HG02798 (cell line): ENCODE results near the gene NUDC.

Experiments used
- ATAC-seq: cut with Tn5 transposase; IDR thresholded peaks from one replicate; pipeline ENCODE4 v1.9.1; 2021; ENCODE audit warnings: mild to moderate bottlenecking; ENCODE audit not compliant: unreplicated experiment, poor library complexity

The NUDC gene

GRCh38 chr1:26949266-26949925 lies 27.9 kb downstream of the NUDC start:
- no peak for ATAC-seq

- ATAC-seq: no peak
Measured at GRCh38 chr1:26949926-26950319, 28.4 kb downstream of the NUDC start.

- ATAC-seq: no peak
Measured at GRCh38 chr1:26950602-26951001, 29.1 kb downstream of the NUDC start.

- no peak for ATAC-seq
Measured at GRCh38 chr1:26951216-26951615, 29.7 kb downstream of the NUDC start.

- no peak for ATAC-seq
Measured at GRCh38 chr1:26951821-26952497, 30.4 kb downstream of the NUDC start.

GRCh38 chr1:26953374-26953773 lies 31.8 kb downstream of the NUDC start:
- no peak for ATAC-seq

GRCh38 chr1:26956321-26956720 lies 34.8 kb downstream of the NUDC start:
- no peak for ATAC-seq

GRCh38 chr1:26957306-26957705 lies 35.8 kb downstream of the NUDC start:
- no peak for ATAC-seq

GRCh38 chr1:26959270-26959669 lies 37.7 kb downstream of the NUDC start:
- no peak for ATAC-seq

- ATAC-seq: no peak
Measured at GRCh38 chr1:26959722-26960624, 38.4 kb downstream of the NUDC start, which contains the start of gene KDF1. Gene KDF1 (minus strand): TSS chr1:26960468. CDS start chr1:26952380, 8,088 bp downstream.

GRCh38 chr1:26960625-26960966 lies 39.1 kb downstream of the NUDC start:
- no peak for ATAC-seq

GRCh38 chr1:26961826-26962225 lies 40.3 kb downstream of the NUDC start:
- no peak for ATAC-seq

- no peak for ATAC-seq
Measured at GRCh38 chr1:26965213-26965612, 43.7 kb downstream of the NUDC start.

- no peak for ATAC-seq
Measured at GRCh38 chr1:26965628-26966027, 44.1 kb downstream of the NUDC start.

- ATAC-seq: no peak
Measured at GRCh38 chr1:26970810-26971209, 49.3 kb downstream of the NUDC start.

GRCh38 chr1:26971590-26971989 lies 50.0 kb downstream of the NUDC start:
- ATAC-seq: no peak

GRCh38 chr1:26972390-26972789 lies 50.8 kb downstream of the NUDC start:
- ATAC-seq: no peak

- ATAC-seq: no peak
Measured at GRCh38 chr1:26972821-26973220, 51.3 kb downstream of the NUDC start.

- ATAC-seq: no peak
Measured at GRCh38 chr1:26976621-26977510, 55.3 kb downstream of the NUDC start.

- ATAC-seq: no peak
Measured at GRCh38 chr1:26978901-26979300, 57.4 kb downstream of the NUDC start.
